Measurements from ENCODE around the gene ANKRD27. TPM values are rescaled to one million over a fixed set of nuclear protein-coding genes. Genes with fewer than 3 reads are reported as not detected.

Gene ANKRD27
- total and polyA plus RNA-seq, 10 of the 15 experiments (the other 5 are each of a cell fraction or from before 2014, with no cell fraction given), result 2.8 to 49.9 (median 28.5) TPM

DNA sequence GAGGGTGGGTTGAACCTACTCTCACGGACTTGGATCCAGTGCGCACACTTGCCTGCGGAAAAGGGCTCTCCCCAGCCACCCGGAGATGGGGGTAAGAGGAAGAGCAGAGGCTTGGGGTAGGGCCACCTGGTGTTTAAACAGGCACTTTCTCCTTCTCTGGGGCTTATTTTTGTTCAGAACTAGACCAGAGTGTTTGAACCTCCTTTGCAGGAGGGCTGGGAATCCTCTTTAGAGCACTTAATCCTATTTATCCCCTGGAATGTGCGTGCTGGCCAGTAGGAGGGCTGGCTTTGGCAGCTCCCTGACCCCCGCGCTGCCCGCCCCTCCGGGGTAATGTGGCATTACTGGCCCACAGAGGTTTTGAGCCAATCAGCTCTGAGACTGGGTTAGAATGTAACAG lies 2.7 kb upstream of the ANKRD27 start:
- intact Hi-C loops (cut with micrococcal nuclease; ENCODE audit: unreplicated experiment), result no loop called here

More for the DNA sequence above, 2.7 kb upstream of the ANKRD27 start:
- CTCF ChIA-PET, result interaction anchor here (0.7 to 1.6 kb wide), 2 partner anchors 78 to 94 kb away, joined by 3 to 4 read pairs; no protein-coding TSS in a partner anchor
- no peak for TF ChIP-seq KLF5 (IDR thresholded peaks at IDR 0.05; ENCODE audit: partially characterized antibody)
- TF ChIP-seq, protein P1, sequence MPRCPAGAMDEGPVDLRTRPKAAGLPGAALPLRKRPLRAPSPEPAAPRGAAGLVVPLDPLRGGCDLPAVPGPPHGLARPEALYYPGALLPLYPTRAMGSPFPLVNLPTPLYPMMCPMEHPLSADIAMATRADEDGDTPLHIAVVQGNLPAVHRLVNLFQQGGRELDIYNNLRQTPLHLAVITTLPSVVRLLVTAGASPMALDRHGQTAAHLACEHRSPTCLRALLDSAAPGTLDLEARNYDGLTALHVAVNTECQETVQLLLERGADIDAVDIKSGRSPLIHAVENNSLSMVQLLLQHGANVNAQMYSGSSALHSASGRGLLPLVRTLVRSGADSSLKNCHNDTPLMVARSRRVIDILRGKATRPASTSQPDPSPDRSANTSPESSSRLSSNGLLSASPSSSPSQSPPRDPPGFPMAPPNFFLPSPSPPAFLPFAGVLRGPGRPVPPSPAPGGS (IDR thresholded peaks at IDR 0.05; ENCODE audit: borderline replicate concordance, insufficient read depth, low read depth, low read length, poor library complexity, severe bottlenecking), result no peak
- TF ChIP-seq IKZF1 (conservative IDR thresholded peaks at IDR 0.05), result no peak
- TF ChIP-seq, protein P2, sequence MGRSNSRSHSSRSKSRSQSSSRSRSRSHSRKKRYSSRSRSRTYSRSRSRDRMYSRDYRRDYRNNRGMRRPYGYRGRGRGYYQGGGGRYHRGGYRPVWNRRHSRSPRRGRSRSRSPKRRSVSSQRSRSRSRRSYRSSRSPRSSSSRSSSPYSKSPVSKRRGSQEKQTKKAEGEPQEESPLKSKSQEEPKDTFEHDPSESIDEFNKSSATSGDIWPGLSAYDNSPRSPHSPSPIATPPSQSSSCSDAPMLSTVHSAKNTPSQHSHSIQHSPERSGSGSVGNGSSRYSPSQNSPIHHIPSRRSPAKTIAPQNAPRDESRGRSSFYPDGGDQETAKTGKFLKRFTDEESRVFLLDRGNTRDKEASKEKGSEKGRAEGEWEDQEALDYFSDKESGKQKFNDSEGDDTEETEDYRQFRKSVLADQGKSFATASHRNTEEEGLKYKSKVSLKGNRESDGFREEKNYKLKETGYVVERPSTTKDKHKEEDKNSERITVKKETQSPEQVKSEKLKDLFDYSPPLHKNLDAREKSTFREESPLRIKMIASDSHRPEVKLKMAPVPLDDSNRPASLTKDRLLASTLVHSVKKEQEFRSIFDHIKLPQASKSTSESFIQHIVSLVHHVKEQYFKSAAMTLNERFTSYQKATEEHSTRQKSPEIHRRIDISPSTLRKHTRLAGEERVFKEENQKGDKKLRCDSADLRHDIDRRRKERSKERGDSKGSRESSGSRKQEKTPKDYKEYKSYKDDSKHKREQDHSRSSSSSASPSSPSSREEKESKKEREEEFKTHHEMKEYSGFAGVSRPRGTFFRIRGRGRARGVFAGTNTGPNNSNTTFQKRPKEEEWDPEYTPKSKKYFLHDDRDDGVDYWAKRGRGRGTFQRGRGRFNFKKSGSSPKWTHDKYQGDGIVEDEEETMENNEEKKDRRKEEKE (IDR thresholded peaks at IDR 0.05), result no peak
- no peak for TF ChIP-seq RAD21 (IDR thresholded peaks at IDR 0.05; ENCODE audit: insufficient read depth, low read depth, low read length)
- no peak overlapping the region for H3K9ac ChIP-seq (ENCODE audit: control insufficient read depth, insufficient read depth, low read length)
- H3K79me2 ChIP-seq (ENCODE audit: control insufficient read depth, insufficient read depth, low read length), result peaks cover 21% of the 10 kb centered on the region
- H4K20me1 ChIP-seq (ENCODE audit: control insufficient read depth, insufficient read depth), result no peaks in the 10 kb centered on the region
- H3K36me3 ChIP-seq (ENCODE audit: control insufficient read depth in 2 of 2, insufficient read depth in 2 of 2, low read length in 1 of 2), result no peaks in the 10 kb centered on the region
- POLR2A ChIA-PET, result interaction anchor here (0.5 kb wide), 1 partner anchor 21 kb away, joined by 5 read pairs; no protein-coding TSS in a partner anchor
- SMC1A ChIA-PET (ENCODE audit: uncharacterized antibody, unreplicated experiment), result interaction anchor here (0.9 kb wide), 1 partner anchor 65 kb away, joined by 3 read pairs; no protein-coding TSS in a partner anchor
- no peak overlapping the region for H2AFZ ChIP-seq (ENCODE audit: control insufficient read depth, low read depth, low read length)
- H3K27ac ChIP-seq (ENCODE audit: control insufficient read depth, insufficient read depth), result no peak overlapping the region
- ATAC-seq, result no peak
- WGBS (ENCODE audit: insufficient coverage, insufficient replicate concordance, low lambda C conversion rate, missing lambda C conversion rate), result 65% methylated on average over 9 of the region's 9 CpGs
- no peak overlapping the region for H3K4me3 ChIP-seq
- H3K27me3 ChIP-seq (replicated peaks in 1 of 2; ENCODE audit: control insufficient read depth in 2 of 2, insufficient read depth in 2 of 2, low read length in 1 of 2), result peaks cover 2 to 7% of the 10 kb centered on the region in 2 experiments; a peak in 3 of 4 replicates
- FAIRE-seq, result no peak
- H3K4me1 ChIP-seq (ENCODE audit: control insufficient read depth, insufficient read depth, low read length), result peaks cover 11% of the 10 kb centered on the region
- H3K9me3 ChIP-seq (replicated peaks; ENCODE audit: control insufficient read depth, insufficient read depth, low read length), result no peaks in the 10 kb centered on the region; the same call in 2 of the 3 replicates
- no peak for DNase-seq (ENCODE audit: low read depth, low spot score)
- no peak overlapping the region for H3K4me2 ChIP-seq (ENCODE audit: control insufficient read depth, insufficient read depth)
- RAD21 ChIA-PET (ENCODE audit: unreplicated experiment), result no interaction called here
- in situ Hi-C loops (cut with MboI), result no loop called here
- no TSS peak for BruUV-seq (replicated peaks)

All from GM12878 (cell line).